ENCODE measurements around the gene SFRP5.

SFRP5 gene

DNA sequence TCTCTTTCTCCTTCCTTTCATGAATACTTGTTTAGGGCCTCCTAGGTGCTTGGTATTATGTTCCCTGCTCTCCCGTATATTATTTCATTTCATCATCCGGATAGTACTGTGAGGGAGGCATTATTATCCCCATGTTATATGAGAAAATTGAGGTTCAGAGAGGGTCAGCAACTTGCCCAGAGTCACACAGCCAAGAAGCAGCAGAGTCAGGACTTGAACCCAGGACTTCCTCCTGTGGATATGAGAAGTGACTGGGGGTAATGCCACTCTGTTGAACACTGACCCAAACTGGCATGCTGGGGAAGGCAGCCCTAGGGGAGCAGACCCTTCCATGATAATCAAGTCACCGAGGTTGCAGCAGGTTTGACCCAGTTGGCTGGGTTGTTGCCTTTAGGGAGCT is 8.2 kb upstream of the SFRP5 start:
- no peak for DNase-seq (ENCODE audit: low spot score)
- no peak overlapping the region for H3K4me3 ChIP-seq
- H3K27ac ChIP-seq: no peak overlapping the region
- TF ChIP-seq, protein P1, sequence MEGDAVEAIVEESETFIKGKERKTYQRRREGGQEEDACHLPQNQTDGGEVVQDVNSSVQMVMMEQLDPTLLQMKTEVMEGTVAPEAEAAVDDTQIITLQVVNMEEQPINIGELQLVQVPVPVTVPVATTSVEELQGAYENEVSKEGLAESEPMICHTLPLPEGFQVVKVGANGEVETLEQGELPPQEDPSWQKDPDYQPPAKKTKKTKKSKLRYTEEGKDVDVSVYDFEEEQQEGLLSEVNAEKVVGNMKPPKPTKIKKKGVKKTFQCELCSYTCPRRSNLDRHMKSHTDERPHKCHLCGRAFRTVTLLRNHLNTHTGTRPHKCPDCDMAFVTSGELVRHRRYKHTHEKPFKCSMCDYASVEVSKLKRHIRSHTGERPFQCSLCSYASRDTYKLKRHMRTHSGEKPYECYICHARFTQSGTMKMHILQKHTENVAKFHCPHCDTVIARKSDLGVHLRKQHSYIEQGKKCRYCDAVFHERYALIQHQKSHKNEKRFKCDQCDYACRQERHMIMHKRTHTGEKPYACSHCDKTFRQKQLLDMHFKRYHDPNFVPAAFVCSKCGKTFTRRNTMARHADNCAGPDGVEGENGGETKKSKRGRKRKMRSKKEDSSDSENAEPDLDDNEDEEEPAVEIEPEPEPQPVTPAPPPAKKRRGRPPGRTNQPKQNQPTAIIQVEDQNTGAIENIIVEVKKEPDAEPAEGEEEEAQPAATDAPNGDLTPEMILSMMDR (IDR thresholded peaks at IDR 0.05): no peak

DNA sequence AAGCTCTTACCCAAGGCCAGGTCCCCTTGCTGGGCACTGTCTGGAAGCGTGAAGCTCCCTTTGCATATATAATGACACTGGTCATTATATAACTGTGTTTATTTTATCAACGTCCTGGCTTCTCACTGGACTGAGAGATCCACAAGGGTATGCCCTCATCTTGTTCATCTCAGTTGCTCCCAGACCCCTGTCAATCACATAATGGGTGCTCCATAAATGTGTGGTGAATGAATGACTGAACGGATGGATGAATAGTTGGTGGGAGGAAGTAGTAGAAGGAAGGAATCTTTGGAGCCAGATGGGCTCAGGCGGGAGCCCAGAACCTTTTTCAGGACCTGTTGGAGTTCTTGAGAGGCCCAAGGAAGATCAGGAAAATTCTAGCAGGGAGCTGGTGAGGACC is 7.7 kb upstream of the SFRP5 start:
- Histone ChIP-seq H3K27ac (no peak overlapping the region), H3K4me3 (no peak overlapping the region)
- TF ChIP-seq, protein P1 (IDR thresholded peaks at IDR 0.05): no peak
- DNase-seq (ENCODE audit: low spot score): no peak

DNA sequence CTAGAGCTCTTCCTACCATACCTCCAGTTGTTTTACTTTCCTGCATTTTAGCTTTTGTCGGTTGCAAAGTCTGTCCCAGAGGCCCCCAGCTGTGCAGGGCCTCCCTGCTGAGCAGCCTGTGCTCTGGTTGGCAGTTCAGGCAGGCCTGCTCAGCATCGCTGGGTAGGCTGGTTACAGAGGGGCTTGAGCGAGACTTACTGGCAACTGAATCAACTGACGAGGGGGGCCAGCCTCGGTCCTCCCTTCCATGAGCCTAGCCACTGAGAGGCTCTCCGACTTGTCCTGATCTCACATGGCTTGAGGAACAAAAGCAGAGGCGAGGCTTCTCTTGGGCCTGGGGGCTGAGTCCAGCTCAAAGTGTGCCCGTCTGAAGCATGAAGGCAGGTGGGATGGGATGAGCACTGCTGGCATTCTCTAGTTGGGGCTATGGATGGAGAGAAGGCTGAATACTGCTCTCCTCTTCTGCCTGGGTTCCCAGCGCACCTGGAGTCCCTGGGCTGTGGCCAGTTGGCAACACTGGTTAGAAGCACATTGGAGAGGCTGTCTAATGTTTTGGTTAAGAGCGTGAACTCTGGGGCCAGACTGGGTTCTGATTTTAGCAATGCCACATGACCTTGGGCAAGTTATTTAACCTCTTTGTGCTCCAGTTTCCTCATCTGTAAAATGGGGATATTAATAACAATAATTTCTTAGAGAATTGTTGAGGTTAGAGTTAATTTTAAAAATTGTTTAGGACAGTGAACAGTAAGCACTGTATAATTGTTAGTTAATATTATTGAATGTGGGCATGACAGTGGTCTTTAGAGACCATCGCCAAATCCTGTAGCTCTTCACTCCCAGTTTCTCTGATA is 6.9 kb upstream of the SFRP5 start:
- no peak overlapping the region for H3K4me3 ChIP-seq
- TF ChIP-seq, protein P1 (IDR thresholded peaks at IDR 0.05): no peak
- no peak for DNase-seq (ENCODE audit: low spot score)
- no peak overlapping the region for H3K27ac ChIP-seq

DNA sequence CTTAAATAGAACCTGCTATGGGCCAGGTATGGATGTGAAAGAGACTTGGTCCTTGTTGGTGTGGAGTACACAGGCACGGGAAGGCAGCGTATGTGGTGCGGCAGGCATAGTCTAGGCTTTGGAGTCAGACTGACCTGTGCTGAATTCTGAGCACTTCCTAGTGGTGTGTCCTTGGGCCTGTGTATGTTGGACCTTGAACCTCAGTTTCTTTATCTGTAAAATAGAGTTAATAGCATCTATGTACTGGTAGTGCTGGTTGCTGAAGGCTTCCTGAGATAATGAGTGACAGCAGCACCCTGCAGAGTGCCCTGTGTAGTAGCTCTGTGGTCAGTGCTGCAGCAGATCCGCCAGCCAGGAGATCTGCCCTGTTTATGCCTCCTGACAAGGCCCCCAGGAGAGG is 5.3 kb upstream of the SFRP5 start:
- no peak overlapping the region for H3K4me3 ChIP-seq
- no peak for DNase-seq (ENCODE audit: low spot score)
- TF ChIP-seq, protein P1 (IDR thresholded peaks at IDR 0.05): no peak
- no peak overlapping the region for H3K27ac ChIP-seq

DNA sequence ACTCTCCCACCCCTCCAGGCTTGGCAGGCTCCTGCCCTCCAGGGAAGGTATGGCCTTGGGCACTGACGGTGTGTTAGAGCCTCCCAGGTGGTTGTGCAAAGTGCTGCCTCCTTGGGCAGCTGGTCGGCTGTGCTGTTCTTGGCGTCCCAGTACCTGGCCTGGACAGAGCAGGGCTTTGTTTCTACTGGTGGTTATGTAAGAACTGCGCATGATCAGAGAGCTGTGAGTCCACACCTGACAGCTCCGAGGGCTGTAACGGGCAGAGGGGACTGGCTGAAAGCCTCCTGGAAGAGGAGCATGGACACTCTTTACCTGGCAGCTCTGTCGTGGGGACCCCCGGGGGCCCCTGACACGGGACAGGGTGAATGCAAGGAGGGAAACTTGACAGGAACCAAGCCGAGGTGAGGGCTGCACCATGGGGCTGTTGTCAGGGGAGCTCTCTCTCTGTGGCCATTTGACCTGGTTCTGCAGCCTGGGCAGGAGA is 3.1 kb upstream of the SFRP5 start:
- DNase-seq (ENCODE audit: low spot score): no peak
- TF ChIP-seq, protein P1 (IDR thresholded peaks at IDR 0.05): no peak
- H3K27ac ChIP-seq: no peak overlapping the region
- no peak overlapping the region for H3K4me3 ChIP-seq

DNA sequence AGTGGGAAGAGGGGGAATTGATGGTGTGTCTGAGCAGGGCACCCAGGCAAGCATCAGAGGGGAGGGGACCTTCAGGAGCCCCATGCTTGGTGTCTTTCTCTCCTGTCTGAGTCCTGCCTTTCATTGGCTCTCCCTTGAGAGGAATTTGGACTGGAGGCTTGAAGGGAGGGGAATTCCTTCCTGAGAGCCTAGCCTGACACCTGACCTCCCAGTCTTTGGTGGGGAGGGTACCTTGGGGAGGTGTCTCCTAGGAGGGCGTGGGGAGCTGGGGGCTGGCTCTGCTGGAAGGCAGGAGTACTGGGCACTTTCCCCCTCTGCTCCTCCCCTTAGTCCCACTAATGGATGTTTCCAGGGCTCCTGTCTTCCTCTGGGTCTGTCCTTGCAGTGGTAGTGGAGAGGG is 1.3 kb upstream of the SFRP5 start:
- Histone ChIP-seq H3K27ac (no peak overlapping the region), H3K4me3 (no peak overlapping the region)
- no peak for DNase-seq (ENCODE audit: low spot score)
- TF ChIP-seq, protein P1 (IDR thresholded peaks at IDR 0.05): no peak

All from coronary artery (tissue), 2 donors.